Stomach (tissue), 9 donors: ENCODE data around the gene JAKMIP1. TPM values are rescaled to one million over a fixed set of nuclear protein-coding genes. Genes with fewer than 3 reads are reported as not detected.

Experiments
- DNase-seq, 2 donors: peaks; one replicate each; pipeline versions ENCODE4 v3.0.0 to v3.0.0-alpha.2; 2013 to 2019
- H3K27ac ChIP-seq, 5 donors: fragments of 200-600 bp in 4 of 5; sonication (generic) in 4 of 5; one replicate each; pipeline ENCODE4 v1.5.1; 2013 to 2019; ENCODE audit warnings: mild to moderate bottlenecking in 1 of 5, moderate library complexity in 1 of 5
- H3K27me3 ChIP-seq, 3 donors: fragments of 200-600 bp; sonication (generic); one replicate each; pipeline ENCODE4 v1.5.1; 2017 to 2019; ENCODE audit warnings: mixed run types in 1 of 3
- H3K36me3 ChIP-seq, 4 donors: fragments of 200-600 bp; sonication (generic); 1 replicate in 3 of 4; 2 replicates in 1 of 4; pipeline ENCODE4 v1.5.1; 2016 to 2019
- H3K4me1 ChIP-seq, 4 donors: fragments of 200-600 bp; sonication (generic); one replicate each; pipeline ENCODE4 v1.5.1; 2016 to 2019
- H3K4me3 ChIP-seq, 4 donors: fragments of 200-600 bp; sonication (generic) in 3 of 4; one replicate each; pipeline ENCODE4 v1.5.1; 2016 to 2019; ENCODE audit warnings: mild to moderate bottlenecking in 1 of 4
- H3K9me3 ChIP-seq, 4 donors: fragments of 200-600 bp; sonication (generic); one replicate each; pipeline ENCODE4 v1.5.1; 2016 to 2019
- CTCF ChIP-seq, 7 experiments: fragments of 450-650 bp in 4 of 7; fragments of 200-600 bp in 3 of 7; sonication (generic) in 3 of 7; IDR thresholded peaks; one replicate each; pipeline ENCODE4 v1.5.1; 2016 to 2019; ENCODE audit warnings: antibody characterized with exemption in 7 of 7, control low read depth in 2 of 7, mild to moderate bottlenecking in 1 of 7
- EP300 ChIP-seq: sonication (generic); formaldehyde crosslinking; IDR thresholded peaks from one replicate; pipeline ENCODE4 v1.6.1; 2017; ENCODE audit warnings: antibody characterized with exemption
- POLR2A ChIP-seq, 4 donors: fragments of 450-650 bp; IDR thresholded peaks; one replicate each; pipeline ENCODE4 v1.6.1; 2016; ENCODE audit warnings: antibody characterized with exemption in 4 of 4, control low read depth in 2 of 4, mild to moderate bottlenecking in 1 of 4, moderate library complexity in 1 of 4
- POLR2AphosphoS5 ChIP-seq, 3 donors: sonication (generic); formaldehyde crosslinking; IDR thresholded peaks; one replicate each; pipeline ENCODE4 v1.6.1; 2016; ENCODE audit warnings: antibody characterized with exemption in 3 of 3
- WGBS, 5 donors: extraction: QIAGEN DNeasy Blood & Tissue Kit in 3 of 5; methylation state at CpG; one replicate each; pipeline versions ENCODE4 v1.1.5 to v1.1.7; 2013 to 2018; 5-methylcytosine and 5-hydroxymethylcytosine counted together
- intact Hi-C: fragments of 100-400 bp; cut with DNase I; formaldehyde crosslinking; loops from one replicate; pipeline ENCODE4 v1.15.1; 2023; ENCODE audit warnings: low total_unique reads
- polyA plus RNA-seq, 3 donors: library from polyadenylated mRNA; stranded (reverse); fragments of 200-250 nt; gene quantifications; one replicate each; pipeline ENCODE4 v1.2.3, GENCODE V29; 2013
- total RNA-seq, 5 donors: library from RNA; depleted of rRNA; stranded (reverse); fragments of >200 nt; gene quantifications; one replicate each; pipeline versions ENCODE4 v1.1.0 to v1.2.3, GENCODE V29; 2014 to 2016
- donor health status: healthy with polysubstance abuse.
- donor health status: Bipolar disorder and iron deficiency.
- donor health status: healthy.

Gene JAKMIP1
- total and polyA plus RNA-seq, 8 donors = 0.18 to 10.3 (median 0.54) TPM; not detected in 2

GRCh38 chr4:6204871-6205566 lies 4.7 kb upstream of the JAKMIP1 start:
- peak in 1 of 2 donors; percentile 17 for DNase-seq
- peaks cover 8 to 12% (median 11%) of the 10 kb centered on the region in 4 donors for H3K4me1 ChIP-seq
- no peak for TF ChIP-seq CTCF (IDR thresholded peaks at IDR 0.05)
- H3K9me3 ChIP-seq = peaks cover 0 to 9% (median 8%) of the 10 kb centered on the region in 4 donors
- no peak overlapping the region for H3K27ac ChIP-seq
- H3K4me3 ChIP-seq = no peak overlapping the region
- WGBS, 5 donors = 56 to 69% (median 61%) methylated on average over 8 of the region's 8 CpGs
- no peaks in the 10 kb centered on the region for H3K36me3 ChIP-seq
- peaks cover 0 to 40% (median 12%) of the 10 kb centered on the region in 3 donors for H3K27me3 ChIP-seq
- intact Hi-C loops = no loop called here

- intact Hi-C loops = no loop called here
- TF ChIP-seq POLR2A (IDR thresholded peaks at IDR 0.05) = no peak
- TF ChIP-seq POLR2AphosphoS5 (IDR thresholded peaks at IDR 0.05) = no peak
- no peak for TF ChIP-seq EP300
- TF ChIP-seq CTCF (IDR thresholded peaks at IDR 0.05) = no peak
- peaks cover 0 to 9% (median 8%) of the 10 kb centered on the region in 4 donors for H3K9me3 ChIP-seq
- H3K27me3 ChIP-seq = peaks cover 4 to 49% (median 21%) of the 10 kb centered on the region in 3 donors
- no peak overlapping the region for H3K4me3 ChIP-seq
- 83 to 86% (median 84%) methylated on average over 2 to 3 of the region's 3 CpGs for WGBS, 5 donors
- H3K27ac ChIP-seq = no peak overlapping the region
- H3K4me1 ChIP-seq = peaks cover 17 to 21% (median 20%) of the 10 kb centered on the region in 4 donors
- peak in 1 of 2 donors; percentile 17 for DNase-seq
- no peaks in the 10 kb centered on the region for H3K36me3 ChIP-seq
Measured at GRCh38 chr4:6204098-6204497, 3.7 kb upstream of the JAKMIP1 start.

- intact Hi-C loops = no loop called here
- Histone ChIP-seq H3K27ac (no peak overlapping the region), H3K4me3 (no peak overlapping the region), H3K27me3 (peaks cover 10 to 56% (median 45%) of the 10 kb centered on the region in 3 donors), H3K4me1 (peaks cover 22 to 29% (median 27%) of the 10 kb centered on the region in 4 donors), H3K9me3 (peaks cover 0 to 9% (median 8%) of the 10 kb centered on the region in 4 donors), H3K36me3 (no peaks in the 10 kb centered on the region)
- DNase-seq = no peak
- 58 to 79% (median 74%) methylated on average over 7 of the region's 7 CpGs for WGBS, 5 donors
- TF ChIP-seq POLR2A (IDR thresholded peaks at IDR 0.05) = no peak
- no peak for TF ChIP-seq POLR2AphosphoS5 (IDR thresholded peaks at IDR 0.05)
Measured at GRCh38 chr4:6201580-6202091, 1.3 kb upstream of the JAKMIP1 start.

GRCh38 chr4:6200922-6201362 lies 593 bp upstream of the JAKMIP1 start:
- peak in 1 of 2 donors; percentile 38 for DNase-seq
- TF ChIP-seq EP300 = no peak
- no peak for TF ChIP-seq CTCF (IDR thresholded peaks at IDR 0.05)

More at GRCh38 chr4:6200922-6201362, 593 bp upstream of the JAKMIP1 start:
- Histone ChIP-seq H3K9me3 (peaks cover 0 to 9% (median 8%) of the 10 kb centered on the region in 4 donors), H3K4me3 (peak overlapping the region; percentile 50 to 78 (median 61)), H3K27me3 (peaks cover 10 to 63% (median 48%) of the 10 kb centered on the region in 3 donors), H3K27ac (peak overlapping the region in 3 of 5 donors; percentile 26 to 54 (median 47)), H3K36me3 (no peaks in the 10 kb centered on the region), H3K4me1 (peaks cover 22 to 29% (median 27%) of the 10 kb centered on the region in 4 donors)
- 6 to 14% (median 7%) methylated on average over 9 to 15 of the region's 15 CpGs for WGBS, 5 donors
- intact Hi-C loops = no loop called here
